Pancreas (tissue), 10 donors: Measurements from ENCODE around the gene IQSEC1. TPM values are rescaled to one million over a fixed set of nuclear protein-coding genes. Genes with fewer than 3 reads are reported as not detected.

ENCODE experiments used
- ATAC-seq, 4 donors: fragments of 200-7000 bp; cut with Tn5 transposase; one replicate each; pipeline versions ENCODE4 v1.8.0 to v1.9.1; 2020; ENCODE audit warnings: mild to moderate bottlenecking in 4 of 4, moderate library complexity in 4 of 4
- DNase-seq, 6 donors: peaks; one replicate each; pipeline ENCODE4 v3.0.0-alpha.2; 2020
- FAIRE-seq: peaks from 2 replicates; lab custom pipeline; 2012; peaks lifted over from hg19 to GRCh38; lab: Jason Lieb, UNC
- H3K27ac ChIP-seq, 4 donors: fragments of 200-600 bp; sonication (generic); 1 replicate in 3 of 4; 2 replicates in 1 of 4; pipeline versions ENCODE4 v1.5.0 to v1.8.0; 2020
- H3K27me3 ChIP-seq, 4 donors: fragments of 200-600 bp; one replicate each; pipeline ENCODE4 v1.8.0; 2021
- H3K36me3 ChIP-seq, 3 donors: fragments of 200-600 bp; sonication (generic) in 1 of 3; one replicate each; pipeline versions ENCODE4 v1.5.0 to v1.8.0; 2020 to 2021
- H3K4me1 ChIP-seq, 3 donors: fragments of 200-600 bp; one replicate each; pipeline ENCODE4 v1.8.0; 2021
- H3K4me3 ChIP-seq, 4 donors: fragments of 200-600 bp; sonication (generic) in 2 of 4; one replicate each; pipeline versions ENCODE4 v1.5.0 to v1.8.0; 2020 to 2021
- H3K9me3 ChIP-seq, 4 donors: fragments of 200-600 bp; one replicate each; pipeline ENCODE4 v1.8.0; 2021
- WGBS, 2 donors: extraction: QIAGEN DNeasy Blood & Tissue Kit; methylation state at CpG; one replicate each; pipeline ENCODE4 v1.1.7; 2013; 5-methylcytosine and 5-hydroxymethylcytosine counted together
- intact Hi-C, 3 donors: fragments of 100-400 bp; cut with DNase I; formaldehyde crosslinking; loops; one replicate each; pipeline versions ENCODE4 v1.11.1 to v1.14.2; 2022
- polyA plus RNA-seq, 2 donors: library from polyadenylated mRNA; stranded (reverse); fragments of 200-250 nt; gene quantifications; one replicate each; pipeline ENCODE4 v1.2.3, GENCODE V29; 2013
- total RNA-seq, 6 donors: library from RNA; stranded (reverse); fragmentation: NEBNext Ultra II Directional in 4 of 6; extraction: Animal tissue kit (Norgen Biotek cat#: 25700) in 4 of 6; gene quantifications; one replicate each; pipeline versions ENCODE4 v1.2.1 to v1.2.4, GENCODE V29; 2021 to 2023
- TF ChIP-seq, protein P1 (sequence below), 4 donors: fragments of 200-600 bp; sonication (generic) in 3 of 4; IDR thresholded peaks; one replicate each; pipeline versions ENCODE4 v1.5.0 to v1.8.0; 2021; ENCODE audit warnings: antibody characterized with exemption in 4 of 4
- donor health status: healthy with polysubstance abuse.
- donor health status: DM: no; HTN: no; CAD: no; lungs with moderate emphysema.
- donor health status: DM: no; HTN: no; CAD: no.
- donor health status: control.
- donor health status: control.
- donor health status: Bipolar disorder and iron deficiency.
- donor health status: DM: yes; HTN: yes; CAD: no.
- donor health status: DM: no; HTN: no; CAD: no.
- donor health status: DM: no; HTN: no; CAD: no.
- donor health status: DM: yes; HTN: yes; CAD: no.

Gene IQSEC1
- total and polyA plus RNA-seq, 8 donors: 15.0 to 27.9 (median 23.1) TPM

DNA sequence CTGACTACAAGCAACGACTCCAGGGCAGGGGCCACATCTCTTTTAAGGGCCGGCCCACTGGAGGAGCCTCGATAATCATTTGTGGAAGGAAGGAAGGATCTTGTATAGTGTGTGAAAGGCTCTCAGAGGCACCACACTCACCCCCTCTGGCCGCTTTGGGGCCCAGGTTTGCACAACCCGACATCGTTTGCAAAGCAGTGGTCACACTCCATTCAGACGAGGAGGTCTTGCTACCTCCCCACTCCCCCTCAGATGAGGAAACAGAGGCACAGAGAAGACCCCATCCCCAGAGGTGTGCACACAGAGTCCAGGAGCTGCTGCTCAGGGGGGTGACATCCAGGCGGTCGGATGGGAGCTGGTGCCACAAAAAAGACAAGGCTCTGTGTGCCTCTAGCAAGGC is 29.6 kb downstream of the IQSEC1 start:
- H3K4me1 ChIP-seq: no peaks in the 10 kb centered on the region
- intact Hi-C loops: no loop called here
- H3K27ac ChIP-seq: no peak overlapping the region
- WGBS, 2 donors: 88 to 92% methylated on average over 9 of the region's 9 CpGs
- FAIRE-seq: no peak
- no peaks in the 10 kb centered on the region for H3K36me3 ChIP-seq
- peak in 1 of 6 donors; percentile 16 for DNase-seq
- no peak for ATAC-seq
- no peaks in the 10 kb centered on the region for H3K27me3 ChIP-seq
- H3K4me3 ChIP-seq: no peak overlapping the region
- TF ChIP-seq, protein P1, sequence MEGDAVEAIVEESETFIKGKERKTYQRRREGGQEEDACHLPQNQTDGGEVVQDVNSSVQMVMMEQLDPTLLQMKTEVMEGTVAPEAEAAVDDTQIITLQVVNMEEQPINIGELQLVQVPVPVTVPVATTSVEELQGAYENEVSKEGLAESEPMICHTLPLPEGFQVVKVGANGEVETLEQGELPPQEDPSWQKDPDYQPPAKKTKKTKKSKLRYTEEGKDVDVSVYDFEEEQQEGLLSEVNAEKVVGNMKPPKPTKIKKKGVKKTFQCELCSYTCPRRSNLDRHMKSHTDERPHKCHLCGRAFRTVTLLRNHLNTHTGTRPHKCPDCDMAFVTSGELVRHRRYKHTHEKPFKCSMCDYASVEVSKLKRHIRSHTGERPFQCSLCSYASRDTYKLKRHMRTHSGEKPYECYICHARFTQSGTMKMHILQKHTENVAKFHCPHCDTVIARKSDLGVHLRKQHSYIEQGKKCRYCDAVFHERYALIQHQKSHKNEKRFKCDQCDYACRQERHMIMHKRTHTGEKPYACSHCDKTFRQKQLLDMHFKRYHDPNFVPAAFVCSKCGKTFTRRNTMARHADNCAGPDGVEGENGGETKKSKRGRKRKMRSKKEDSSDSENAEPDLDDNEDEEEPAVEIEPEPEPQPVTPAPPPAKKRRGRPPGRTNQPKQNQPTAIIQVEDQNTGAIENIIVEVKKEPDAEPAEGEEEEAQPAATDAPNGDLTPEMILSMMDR (IDR thresholded peaks at IDR 0.05): no peak
- H3K9me3 ChIP-seq: no peaks in the 10 kb centered on the region

DNA sequence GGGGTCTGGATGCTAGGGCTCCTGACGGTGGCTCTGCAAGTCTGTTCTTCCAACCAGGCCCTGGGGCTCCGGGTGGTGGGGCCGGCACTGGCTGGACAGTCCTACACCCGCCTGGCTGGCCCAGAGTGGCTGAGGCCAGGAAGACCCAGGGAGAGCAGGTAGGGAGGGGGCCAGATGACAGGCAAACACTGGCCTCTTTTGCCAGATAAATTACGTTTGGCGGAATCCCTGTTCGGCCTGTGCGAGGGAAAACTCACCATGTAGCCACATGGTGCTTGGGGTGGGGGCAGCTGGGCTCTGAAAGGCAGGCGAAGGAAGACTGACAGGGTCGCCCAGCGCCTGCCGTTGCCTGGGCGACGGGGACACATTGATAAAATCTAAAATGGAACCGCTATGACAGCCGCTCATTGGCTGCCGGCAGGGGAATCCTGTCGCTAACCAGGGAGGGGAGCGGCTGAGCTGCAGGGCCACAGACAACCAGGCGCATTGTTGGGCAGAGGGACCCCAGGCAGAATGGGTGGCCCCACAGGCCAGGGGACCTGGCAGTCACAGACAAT is 30.4 kb downstream of the IQSEC1 start:
- H3K27me3 ChIP-seq: no peaks in the 10 kb centered on the region
- no peak for DNase-seq
- no peak for ATAC-seq
- H3K36me3 ChIP-seq: no peaks in the 10 kb centered on the region
- intact Hi-C loops: no loop called here
- H3K27ac ChIP-seq: no peak overlapping the region
- no peaks in the 10 kb centered on the region for H3K4me1 ChIP-seq
- no peak overlapping the region for H3K4me3 ChIP-seq
- no peaks in the 10 kb centered on the region for H3K9me3 ChIP-seq
- TF ChIP-seq, protein P1 (IDR thresholded peaks at IDR 0.05): no peak
- FAIRE-seq: no peak
- WGBS, 2 donors: 80 to 85% methylated on average over 20 of the region's 20 CpGs

DNA sequence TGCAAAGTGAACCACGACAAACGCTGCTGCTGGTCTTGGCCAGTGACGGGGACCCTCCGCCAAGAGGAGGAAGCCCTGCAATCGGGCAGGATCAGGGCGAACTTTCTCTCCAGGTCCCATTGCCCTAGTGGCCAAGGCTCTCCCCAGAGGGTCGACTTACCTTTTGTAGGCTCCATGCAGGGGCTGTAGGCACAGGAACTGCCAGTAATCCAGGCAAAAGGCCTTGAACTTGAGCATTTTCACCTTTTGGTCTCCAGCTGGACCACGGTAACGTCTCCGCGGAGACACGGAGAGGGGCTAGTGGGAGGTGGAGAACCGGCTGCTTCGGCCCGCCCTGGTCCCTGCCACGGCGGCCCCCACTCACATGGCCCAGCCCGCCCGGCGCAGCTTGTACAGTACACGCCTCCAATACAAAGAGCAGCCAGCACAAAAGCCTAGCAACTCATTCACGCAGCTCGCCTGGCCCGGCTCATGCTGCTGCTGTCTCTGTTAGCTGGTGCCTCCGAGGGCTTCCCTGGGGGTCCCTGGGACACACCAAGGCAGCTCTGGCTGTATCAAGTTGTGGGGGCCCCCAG is 31.0 kb downstream of the IQSEC1 start:
- Histone ChIP-seq H3K27ac (no peak overlapping the region), H3K4me1 (no peaks in the 10 kb centered on the region), H3K27me3 (no peaks in the 10 kb centered on the region), H3K9me3 (no peaks in the 10 kb centered on the region), H3K36me3 (no peaks in the 10 kb centered on the region), H3K4me3 (no peak overlapping the region)
- intact Hi-C loops: no loop called here
- FAIRE-seq (no peak), DNase-seq (peak in 1 of 6 donors; percentile 48), ATAC-seq (no peak)
- TF ChIP-seq, protein P1 (IDR thresholded peaks at IDR 0.05): no peak
- WGBS, 2 donors: 82 to 85% methylated on average over 25 of the region's 25 CpGs

DNA sequence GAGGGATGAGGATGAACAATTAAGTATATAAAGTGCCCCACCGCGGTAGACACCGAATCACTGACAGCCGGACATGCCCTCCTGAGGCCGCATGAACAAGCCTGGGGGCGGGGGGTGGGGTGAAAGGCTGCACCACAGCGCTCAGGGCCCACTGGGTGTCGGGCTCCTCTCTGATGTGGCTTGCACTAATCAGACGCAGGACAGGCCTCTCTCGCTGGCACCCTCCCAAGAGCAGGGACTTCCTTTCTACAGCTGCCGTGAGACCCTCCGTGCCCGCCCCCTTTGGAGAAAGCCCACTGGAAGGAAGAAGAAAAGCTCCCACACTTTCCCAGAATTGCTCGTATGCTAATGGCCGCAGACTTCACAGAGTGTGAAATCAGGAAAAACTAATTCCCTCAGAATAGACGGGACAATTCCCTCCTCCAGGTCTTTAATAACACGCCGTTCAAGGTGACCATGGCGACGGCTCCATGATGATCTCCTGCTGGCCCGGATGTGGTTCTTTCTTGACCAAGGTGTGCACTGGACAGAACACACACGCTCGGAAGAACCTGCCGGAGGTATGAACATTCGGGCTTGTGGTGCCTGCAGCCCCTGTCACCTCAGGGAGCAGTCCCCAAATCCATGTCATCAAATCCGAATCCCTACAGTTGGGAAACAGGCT is 32.0 kb downstream of the IQSEC1 start:
- no peak for FAIRE-seq
- WGBS, 2 donors: 85 to 89% methylated on average over 26 of the region's 26 CpGs
- H3K9me3 ChIP-seq: no peaks in the 10 kb centered on the region
- peak in 1 of 6 donors; percentile 46 for DNase-seq
- no peaks in the 10 kb centered on the region for H3K27me3 ChIP-seq
- intact Hi-C loops: no loop called here
- TF ChIP-seq, protein P1 (IDR thresholded peaks at IDR 0.05): no peak
- no peak overlapping the region for H3K27ac ChIP-seq
- no peaks in the 10 kb centered on the region for H3K4me1 ChIP-seq
- H3K4me3 ChIP-seq: no peak overlapping the region
- H3K36me3 ChIP-seq: no peaks in the 10 kb centered on the region
- no peak for ATAC-seq
